GM23338 (cell line): ENCODE measurements around the gene BHLHE41. TPM values are rescaled to one million over a fixed set of nuclear protein-coding genes. Genes with fewer than 3 reads are reported as not detected.

Source experiments
- ATAC-seq: fragments of 200-7000 bp; cut with Tn5 transposase; 3 replicates; pipeline ENCODE4 v1.9.1; 2020
- DNase-seq: peaks from one replicate; pipeline ENCODE4 v3.0.0-alpha.2; 2015; ENCODE audit warnings: low spot score
- H2AFZ ChIP-seq: fragments of 200-600 bp; sonication (generic); 2 replicates; pipeline ENCODE4 v1.8.0; 2016; ENCODE audit warnings: antibody characterized with exemption, mild to moderate bottlenecking, moderate library complexity
- H3F3A ChIP-seq: fragments of 200-600 bp; sonication (generic); replicated peaks from 2 replicates; pipeline ENCODE4 v1.8.0; 2017; ENCODE audit warnings: antibody characterized with exemption, mixed run types, low read depth
- H3K27ac ChIP-seq: fragments of 200-600 bp; sonication (generic); 2 replicates; pipeline ENCODE4 v1.6.1; 2016; ENCODE audit warnings: low read depth
- H3K27me3 ChIP-seq: fragments of 200-600 bp; sonication (generic); 2 replicates; pipeline ENCODE4 v1.8.0; 2016; ENCODE audit warnings: mild to moderate bottlenecking, mixed run types, moderate library complexity; ENCODE audit not compliant: insufficient read depth
- H3K36me3 ChIP-seq: fragments of 200-600 bp; sonication (generic); 2 replicates; pipeline ENCODE4 v1.8.0; 2016; ENCODE audit warnings: mild to moderate bottlenecking; ENCODE audit not compliant: insufficient read depth
- H3K4me1 ChIP-seq: fragments of 200-600 bp; sonication (generic); 2 replicates; pipeline ENCODE4 v1.8.0; 2016; ENCODE audit warnings: mild to moderate bottlenecking, moderate library complexity; ENCODE audit not compliant: insufficient read depth
- H3K4me2 ChIP-seq: fragments of 200-600 bp; sonication (generic); 2 replicates; pipeline ENCODE4 v1.7.1; 2017; ENCODE audit warnings: mixed run types
- H3K4me3 ChIP-seq: fragments of 200-600 bp; sonication (generic); 2 replicates; pipeline ENCODE4 v1.6.1; 2016; ENCODE audit warnings: mixed run types
- H3K79me2 ChIP-seq: fragments of 200-600 bp; sonication (generic); replicated peaks from 2 replicates; pipeline ENCODE4 v1.8.0; 2017; ENCODE audit warnings: mild to moderate bottlenecking; ENCODE audit not compliant: insufficient read depth
- H3K9me2 ChIP-seq: fragments of 200-600 bp; sonication (generic); 2 replicates; pipeline ENCODE4 v1.8.0; 2017; ENCODE audit not compliant: insufficient read depth
- H4K20me1 ChIP-seq: fragments of 200-600 bp; sonication (generic); replicated peaks from 2 replicates; pipeline ENCODE4 v1.8.0; 2017; ENCODE audit warnings: mild to moderate bottlenecking; ENCODE audit not compliant: insufficient read depth
- H3K27ac Mint-ChIP-seq: 2 replicates; pipeline ENCODE4 v1.8.0; 2020; ENCODE audit warnings: inconsistent platforms, mild to moderate bottlenecking, moderate library complexity, mixed read lengths
- H3K27me3 Mint-ChIP-seq: 3 replicates; pipeline ENCODE4 v1.8.0; 2022; ENCODE audit warnings: low read depth, mild to moderate bottlenecking, moderate library complexity, mixed read lengths, inconsistent platforms; ENCODE audit not compliant: insufficient read depth, poor library complexity
- H3K36me3 Mint-ChIP-seq: 3 replicates; pipeline ENCODE4 v1.8.0; 2021; ENCODE audit warnings: low read depth, mild to moderate bottlenecking, inconsistent platforms, moderate library complexity, mixed read lengths
- H3K4me1 Mint-ChIP-seq: 3 replicates; pipeline ENCODE4 v1.8.0; 2020; ENCODE audit warnings: mild to moderate bottlenecking, inconsistent platforms, mixed read lengths
- H3K4me3 Mint-ChIP-seq: 3 replicates; pipeline ENCODE4 v1.8.0; 2021; ENCODE audit warnings: moderate library complexity, mild to moderate bottlenecking, inconsistent platforms, mixed read lengths
- H3K9me3 Mint-ChIP-seq: 3 replicates; pipeline ENCODE4 v1.8.0; 2020; ENCODE audit warnings: moderate library complexity, mild to moderate bottlenecking, inconsistent platforms, mixed read lengths
- CREB1 ChIP-seq: fragments of 250-450 bp; sonication (Bioruptor Pico); IDR thresholded peaks from 2 replicates; pipeline ENCODE4 v1.5.0; 2020; ENCODE audit warnings: low read depth, mild to moderate bottlenecking, moderate library complexity
- EZH2 ChIP-seq: fragments of 200-600 bp; sonication (generic); IDR thresholded peaks from one replicate; pipeline ENCODE4 v1.8.0; 2017; ENCODE audit warnings: antibody characterized with exemption, mild to moderate bottlenecking, low read depth; ENCODE audit not compliant: unreplicated experiment
- EZH2phosphoT487 ChIP-seq: fragments of 200-600 bp; sonication (generic); IDR thresholded peaks from one replicate; pipeline ENCODE4 v1.8.1; 2018; ENCODE audit warnings: antibody characterized with exemption; ENCODE audit not compliant: unreplicated experiment
- NANOG ChIP-seq: IDR thresholded peaks from 2 replicates; pipeline ENCODE4 v1.6.1; 2016; ENCODE audit warnings: antibody characterized with exemption, borderline replicate concordance
- POLR2AphosphoS5 ChIP-seq: IDR thresholded peaks from 2 replicates; pipeline ENCODE4 v1.6.1; 2016; ENCODE audit warnings: antibody characterized with exemption, low read depth
- ZNF114 ChIP-seq: fragments of 250-450 bp; sonication (Bioruptor Pico); IDR thresholded peaks from 2 replicates; pipeline ENCODE4 v1.5.0; 2020; ENCODE audit warnings: mild to moderate bottlenecking, moderate library complexity
- polyA plus RNA-seq: library from polyadenylated mRNA; unstranded; fragments of >200 nt; fragmentation: Nextera tagmentation; extraction: Ambion mirVana; gene quantifications from 2 replicates; pipeline ENCODE4 v1.2.1, GENCODE V29; 2016
- total RNA-seq: library from RNA; depleted of rRNA; stranded (reverse); fragments of >200 nt; shearing (Covaris generic); gene quantifications from 2 replicates; pipeline ENCODE4 v1.2.3, GENCODE V29; 2014
- TF ChIP-seq, protein P1 (sequence below): IDR thresholded peaks from one replicate; pipeline ENCODE4 v1.6.1; 2018; ENCODE audit warnings: antibody characterized with exemption; ENCODE audit not compliant: unreplicated experiment
- TF ChIP-seq, protein P2 (sequence below): fragments of 250-450 bp; sonication (Bioruptor Pico); IDR thresholded peaks from 2 replicates; pipeline ENCODE4 v1.5.0; 2020; ENCODE audit warnings: mild to moderate bottlenecking, moderate library complexity
- TF ChIP-seq, protein P3 (sequence below): IDR thresholded peaks from 2 replicates; pipeline ENCODE4 v1.6.1; 2016; ENCODE audit warnings: antibody characterized with exemption

Gene BHLHE41
- total and polyA plus RNA-seq, 2 experiments from 2014 or later = 1.6 to 2.9 TPM

- TF ChIP-seq, protein P1, sequence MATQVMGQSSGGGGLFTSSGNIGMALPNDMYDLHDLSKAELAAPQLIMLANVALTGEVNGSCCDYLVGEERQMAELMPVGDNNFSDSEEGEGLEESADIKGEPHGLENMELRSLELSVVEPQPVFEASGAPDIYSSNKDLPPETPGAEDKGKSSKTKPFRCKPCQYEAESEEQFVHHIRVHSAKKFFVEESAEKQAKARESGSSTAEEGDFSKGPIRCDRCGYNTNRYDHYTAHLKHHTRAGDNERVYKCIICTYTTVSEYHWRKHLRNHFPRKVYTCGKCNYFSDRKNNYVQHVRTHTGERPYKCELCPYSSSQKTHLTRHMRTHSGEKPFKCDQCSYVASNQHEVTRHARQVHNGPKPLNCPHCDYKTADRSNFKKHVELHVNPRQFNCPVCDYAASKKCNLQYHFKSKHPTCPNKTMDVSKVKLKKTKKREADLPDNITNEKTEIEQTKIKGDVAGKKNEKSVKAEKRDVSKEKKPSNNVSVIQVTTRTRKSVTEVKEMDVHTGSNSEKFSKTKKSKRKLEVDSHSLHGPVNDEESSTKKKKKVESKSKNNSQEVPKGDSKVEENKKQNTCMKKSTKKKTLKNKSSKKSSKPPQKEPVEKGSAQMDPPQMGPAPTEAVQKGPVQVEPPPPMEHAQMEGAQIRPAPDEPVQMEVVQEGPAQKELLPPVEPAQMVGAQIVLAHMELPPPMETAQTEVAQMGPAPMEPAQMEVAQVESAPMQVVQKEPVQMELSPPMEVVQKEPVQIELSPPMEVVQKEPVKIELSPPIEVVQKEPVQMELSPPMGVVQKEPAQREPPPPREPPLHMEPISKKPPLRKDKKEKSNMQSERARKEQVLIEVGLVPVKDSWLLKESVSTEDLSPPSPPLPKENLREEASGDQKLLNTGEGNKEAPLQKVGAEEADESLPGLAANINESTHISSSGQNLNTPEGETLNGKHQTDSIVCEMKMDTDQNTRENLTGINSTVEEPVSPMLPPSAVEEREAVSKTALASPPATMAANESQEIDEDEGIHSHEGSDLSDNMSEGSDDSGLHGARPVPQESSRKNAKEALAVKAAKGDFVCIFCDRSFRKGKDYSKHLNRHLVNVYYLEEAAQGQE = no peak
- TF ChIP-seq NANOG = no peak
- TF ChIP-seq ZNF114 (CRISPR knock-in tag) = no peak
- TF ChIP-seq EZH2phosphoT487 = no peak
- no peak for TF ChIP-seq POLR2AphosphoS5
Measured at GRCh38 chr12:26143291-26143690, 18.5 kb upstream of the BHLHE41 start (continued).

GRCh38 chr12:26138860-26139259 lies 14.0 kb upstream of the BHLHE41 start:
- Histone ChIP-seq H3K4me1 (no peaks in the 10 kb centered on the region; the same call in 1 of the 2 replicates), H3K4me2 (no peak overlapping the region), H3F3A (no peaks in the 10 kb centered on the region), H2AFZ (no peak overlapping the region), H3K27me3 (no peaks in the 10 kb centered on the region), H4K20me1 (no peaks in the 10 kb centered on the region), H3K79me2 (no peaks in the 10 kb centered on the region), H3K27ac (no peak overlapping the region), H3K36me3 (no peaks in the 10 kb centered on the region), H3K9me2 (no peaks in the 10 kb centered on the region), H3K4me3 (no peak overlapping the region)
- H3K4me3 Mint-ChIP-seq = no peak overlapping the region
- DNase-seq (no peak), ATAC-seq (no peak)
- H3K27me3 Mint-ChIP-seq = no peaks in the 10 kb centered on the region
- H3K9me3 Mint-ChIP-seq = no peaks in the 10 kb centered on the region
- H3K4me1 Mint-ChIP-seq = peaks cover 18% of the 10 kb centered on the region
- no peaks in the 10 kb centered on the region for H3K36me3 Mint-ChIP-seq
- no peak overlapping the region for H3K27ac Mint-ChIP-seq
- TF ChIP-seq ZNF114 (CRISPR knock-in tag) = no peak
- TF ChIP-seq, protein P2, sequence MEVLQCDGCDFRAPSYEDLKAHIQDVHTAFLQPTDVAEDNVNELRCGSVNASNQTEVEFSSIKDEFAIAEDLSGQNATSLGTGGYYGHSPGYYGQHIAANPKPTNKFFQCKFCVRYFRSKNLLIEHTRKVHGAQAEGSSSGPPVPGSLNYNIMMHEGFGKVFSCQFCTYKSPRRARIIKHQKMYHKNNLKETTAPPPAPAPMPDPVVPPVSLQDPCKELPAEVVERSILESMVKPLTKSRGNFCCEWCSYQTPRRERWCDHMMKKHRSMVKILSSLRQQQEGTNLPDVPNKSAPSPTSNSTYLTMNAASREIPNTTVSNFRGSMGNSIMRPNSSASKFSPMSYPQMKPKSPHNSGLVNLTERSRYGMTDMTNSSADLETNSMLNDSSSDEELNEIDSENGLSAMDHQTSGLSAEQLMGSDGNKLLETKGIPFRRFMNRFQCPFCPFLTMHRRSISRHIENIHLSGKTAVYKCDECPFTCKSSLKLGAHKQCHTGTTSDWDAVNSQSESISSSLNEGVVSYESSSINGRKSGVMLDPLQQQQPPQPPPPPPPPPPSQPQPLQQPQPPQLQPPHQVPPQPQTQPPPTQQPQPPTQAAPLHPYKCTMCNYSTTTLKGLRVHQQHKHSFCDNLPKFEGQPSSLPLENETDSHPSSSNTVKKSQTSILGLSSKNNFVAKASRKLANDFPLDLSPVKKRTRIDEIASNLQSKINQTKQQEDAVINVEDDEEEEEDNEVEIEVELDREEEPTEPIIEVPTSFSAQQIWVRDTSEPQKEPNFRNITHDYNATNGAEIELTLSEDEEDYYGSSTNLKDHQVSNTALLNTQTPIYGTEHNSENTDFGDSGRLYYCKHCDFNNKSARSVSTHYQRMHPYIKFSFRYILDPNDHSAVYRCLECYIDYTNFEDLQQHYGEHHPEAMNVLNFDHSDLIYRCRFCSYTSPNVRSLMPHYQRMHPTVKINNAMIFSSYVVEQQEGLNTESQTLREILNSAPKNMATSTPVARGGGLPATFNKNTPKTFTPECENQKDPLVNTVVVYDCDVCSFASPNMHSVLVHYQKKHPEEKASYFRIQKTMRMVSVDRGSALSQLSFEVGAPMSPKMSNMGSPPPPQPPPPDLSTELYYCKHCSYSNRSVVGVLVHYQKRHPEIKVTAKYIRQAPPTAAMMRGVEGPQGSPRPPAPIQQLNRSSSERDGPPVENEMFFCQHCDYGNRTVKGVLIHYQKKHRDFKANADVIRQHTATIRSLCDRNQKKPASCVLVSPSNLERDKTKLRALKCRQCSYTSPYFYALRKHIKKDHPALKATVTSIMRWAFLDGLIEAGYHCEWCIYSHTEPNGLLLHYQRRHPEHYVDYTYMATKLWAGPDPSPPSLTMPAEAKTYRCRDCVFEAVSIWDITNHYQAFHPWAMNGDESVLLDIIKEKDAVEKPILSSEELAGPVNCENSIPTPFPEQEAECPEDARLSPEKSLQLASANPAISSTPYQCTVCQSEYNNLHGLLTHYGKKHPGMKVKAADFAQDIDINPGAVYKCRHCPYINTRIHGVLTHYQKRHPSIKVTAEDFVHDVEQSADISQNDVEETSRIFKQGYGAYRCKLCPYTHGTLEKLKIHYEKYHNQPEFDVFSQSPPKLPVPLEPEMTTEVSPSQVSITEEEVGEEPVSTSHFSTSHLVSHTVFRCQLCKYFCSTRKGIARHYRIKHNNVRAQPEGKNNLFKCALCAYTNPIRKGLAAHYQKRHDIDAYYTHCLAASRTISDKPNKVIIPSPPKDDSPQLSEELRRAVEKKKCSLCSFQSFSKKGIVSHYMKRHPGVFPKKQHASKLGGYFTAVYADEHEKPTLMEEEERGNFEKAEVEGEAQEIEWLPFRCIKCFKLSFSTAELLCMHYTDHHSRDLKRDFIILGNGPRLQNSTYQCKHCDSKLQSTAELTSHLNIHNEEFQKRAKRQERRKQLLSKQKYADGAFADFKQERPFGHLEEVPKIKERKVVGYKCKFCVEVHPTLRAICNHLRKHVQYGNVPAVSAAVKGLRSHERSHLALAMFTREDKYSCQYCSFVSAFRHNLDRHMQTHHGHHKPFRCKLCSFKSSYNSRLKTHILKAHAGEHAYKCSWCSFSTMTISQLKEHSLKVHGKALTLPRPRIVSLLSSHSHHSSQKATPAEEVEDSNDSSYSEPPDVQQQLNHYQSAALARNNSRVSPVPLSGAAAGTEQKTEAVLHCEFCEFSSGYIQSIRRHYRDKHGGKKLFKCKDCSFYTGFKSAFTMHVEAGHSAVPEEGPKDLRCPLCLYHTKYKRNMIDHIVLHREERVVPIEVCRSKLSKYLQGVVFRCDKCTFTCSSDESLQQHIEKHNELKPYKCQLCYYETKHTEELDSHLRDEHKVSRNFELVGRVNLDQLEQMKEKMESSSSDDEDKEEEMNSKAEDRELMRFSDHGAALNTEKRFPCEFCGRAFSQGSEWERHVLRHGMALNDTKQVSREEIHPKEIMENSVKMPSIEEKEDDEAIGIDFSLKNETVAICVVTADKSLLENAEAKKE (CRISPR knock-in tag) = no peak
- TF ChIP-seq, protein P1 = no peak
- TF ChIP-seq EZH2 = no peak
- TF ChIP-seq POLR2AphosphoS5 = no peak
- TF ChIP-seq CREB1 (CRISPR knock-in tag) = no peak
- TF ChIP-seq, protein P3, sequence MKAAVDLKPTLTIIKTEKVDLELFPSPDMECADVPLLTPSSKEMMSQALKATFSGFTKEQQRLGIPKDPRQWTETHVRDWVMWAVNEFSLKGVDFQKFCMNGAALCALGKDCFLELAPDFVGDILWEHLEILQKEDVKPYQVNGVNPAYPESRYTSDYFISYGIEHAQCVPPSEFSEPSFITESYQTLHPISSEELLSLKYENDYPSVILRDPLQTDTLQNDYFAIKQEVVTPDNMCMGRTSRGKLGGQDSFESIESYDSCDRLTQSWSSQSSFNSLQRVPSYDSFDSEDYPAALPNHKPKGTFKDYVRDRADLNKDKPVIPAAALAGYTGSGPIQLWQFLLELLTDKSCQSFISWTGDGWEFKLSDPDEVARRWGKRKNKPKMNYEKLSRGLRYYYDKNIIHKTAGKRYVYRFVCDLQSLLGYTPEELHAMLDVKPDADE = no peak
